ENCODE data around the gene RALGPS2.

The RALGPS2 gene

DNA sequence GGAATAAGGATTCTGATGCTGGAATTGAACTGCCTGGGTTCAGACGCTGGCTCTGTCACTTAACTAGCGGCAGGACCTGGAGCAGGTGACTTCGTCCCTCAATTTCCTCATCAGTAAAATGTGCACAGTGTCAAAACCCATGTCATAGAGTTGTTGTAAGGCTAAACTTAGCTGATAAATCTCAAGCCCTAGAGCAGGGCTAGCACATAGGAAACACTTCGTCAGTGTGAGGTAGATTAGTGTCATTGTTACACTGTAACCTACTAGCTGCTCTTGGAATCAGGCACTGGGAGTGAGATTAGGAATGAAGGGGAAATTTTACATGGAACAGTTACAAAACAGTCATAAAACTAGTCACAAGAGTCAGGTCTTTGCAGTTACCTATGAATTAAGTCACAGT lies 202.0 kb downstream of the RALGPS2 start:
- DNase-seq, result no peak

DNA sequence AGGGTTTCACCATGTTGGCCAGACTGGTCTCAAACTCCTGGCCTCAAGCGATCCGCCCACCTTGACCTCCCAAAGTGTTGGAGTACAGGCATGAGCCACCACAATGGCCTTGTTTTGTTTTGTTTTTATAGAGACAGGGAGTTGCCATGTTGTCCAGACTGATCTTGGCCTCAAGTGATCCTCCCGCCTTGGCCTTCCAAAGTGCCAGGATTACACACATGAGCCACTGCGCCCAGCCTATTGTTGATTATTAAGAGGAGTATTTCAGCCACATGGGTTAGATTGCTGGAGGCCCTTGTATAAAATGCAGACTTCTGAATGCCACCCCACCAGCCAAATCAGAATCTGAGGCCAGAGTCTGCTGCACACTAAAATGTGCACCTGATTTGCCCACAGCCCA lies 203.0 kb downstream of the RALGPS2 start:
- DNase-seq, result no peak

DNA sequence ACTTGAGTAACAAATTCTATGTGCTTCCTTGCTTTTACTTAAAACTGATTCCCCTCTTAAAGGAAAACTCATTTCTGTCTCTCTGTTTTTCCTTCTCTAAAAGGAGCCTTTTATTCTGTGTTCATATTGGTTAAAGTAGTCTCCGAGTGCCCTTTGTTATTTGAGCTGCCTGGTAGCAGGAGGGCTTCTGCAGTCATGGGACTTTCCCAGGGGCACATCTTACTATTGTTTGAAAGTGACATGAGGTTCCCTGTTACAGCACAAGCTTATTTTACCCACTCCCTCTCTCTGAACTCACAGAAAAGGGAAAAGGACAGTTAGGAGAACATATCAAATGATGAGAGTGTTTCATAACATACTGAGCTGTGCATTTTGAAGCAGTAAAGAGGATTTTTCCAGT lies 203.9 kb downstream of the RALGPS2 start:
- DNase-seq, result no peak

DNA sequence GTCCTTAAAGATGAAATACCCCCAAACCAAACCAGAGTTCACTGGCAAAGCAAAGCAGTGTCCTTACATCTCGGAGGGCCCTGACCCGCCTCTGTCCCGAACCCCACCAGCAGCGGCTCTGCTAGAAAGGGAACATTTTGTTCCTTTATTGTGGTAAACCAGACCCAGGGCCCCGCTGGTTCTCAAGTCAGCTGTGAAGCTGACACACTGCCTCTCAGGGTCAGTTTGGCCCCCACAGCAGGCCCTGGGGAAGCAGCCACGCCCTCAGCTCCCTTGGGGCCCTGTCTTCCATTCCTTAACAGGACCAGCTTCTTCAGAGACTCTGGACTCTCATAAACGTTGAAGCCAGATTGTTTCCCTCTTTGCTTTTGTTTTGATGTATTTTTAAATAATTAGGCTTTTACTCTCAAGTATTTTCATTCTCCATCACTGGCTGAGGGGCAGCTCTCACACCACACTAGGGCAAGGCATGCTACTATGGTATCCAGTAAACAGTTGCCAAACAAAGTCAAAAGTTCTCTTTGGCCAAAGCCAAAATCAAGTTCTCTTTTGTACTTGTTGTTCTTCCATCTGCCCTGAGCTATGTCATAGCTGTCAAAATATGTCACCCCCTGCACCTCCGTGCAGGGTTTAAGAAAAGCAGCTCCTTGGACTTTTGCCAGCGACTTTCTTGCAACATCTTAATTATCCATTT lies 207.0 kb downstream of the RALGPS2 start:
- DNase-seq, result no peak

DNA sequence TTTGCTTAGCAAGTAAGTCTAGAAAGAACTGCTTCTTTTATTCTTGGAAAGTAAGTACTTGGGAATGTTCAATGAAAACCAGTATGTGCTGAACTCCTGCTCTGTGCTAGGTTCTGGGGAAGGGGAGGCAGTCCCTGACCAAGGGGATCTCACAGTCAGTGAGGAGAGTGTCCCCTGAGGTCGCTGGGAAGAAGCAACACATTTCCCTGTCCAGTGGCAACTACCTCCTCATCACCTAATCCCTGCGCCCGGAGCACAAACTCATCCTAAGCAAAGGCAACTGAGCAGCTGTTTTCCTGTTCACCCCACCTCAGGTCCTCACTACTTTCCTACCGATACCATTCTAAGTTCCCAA lies 207.5 kb downstream of the RALGPS2 start:
- no peak for DNase-seq

DNA sequence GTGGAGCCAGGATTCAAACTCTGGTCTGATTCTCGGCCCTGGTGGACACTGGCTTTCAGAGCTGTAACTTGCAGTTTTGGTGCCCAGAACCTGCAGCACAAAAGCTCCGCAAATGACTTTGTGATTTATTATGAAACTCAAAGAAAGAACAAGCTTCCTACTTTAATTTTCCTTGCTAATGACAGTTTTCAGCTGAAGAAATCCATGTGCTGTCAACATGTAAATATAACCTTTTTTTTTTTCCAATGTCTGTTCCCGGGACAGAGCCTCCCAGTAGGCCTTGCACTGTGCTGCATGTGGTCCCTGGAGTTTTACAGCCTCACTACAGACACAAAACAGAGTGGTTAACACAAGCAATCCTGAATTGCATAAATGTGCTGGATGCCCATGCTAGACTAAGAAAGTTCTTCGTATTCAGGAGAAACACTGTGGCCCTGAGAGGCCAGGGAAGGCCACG lies 208.1 kb downstream of the RALGPS2 start:
- DNase-seq, result no peak

DNA sequence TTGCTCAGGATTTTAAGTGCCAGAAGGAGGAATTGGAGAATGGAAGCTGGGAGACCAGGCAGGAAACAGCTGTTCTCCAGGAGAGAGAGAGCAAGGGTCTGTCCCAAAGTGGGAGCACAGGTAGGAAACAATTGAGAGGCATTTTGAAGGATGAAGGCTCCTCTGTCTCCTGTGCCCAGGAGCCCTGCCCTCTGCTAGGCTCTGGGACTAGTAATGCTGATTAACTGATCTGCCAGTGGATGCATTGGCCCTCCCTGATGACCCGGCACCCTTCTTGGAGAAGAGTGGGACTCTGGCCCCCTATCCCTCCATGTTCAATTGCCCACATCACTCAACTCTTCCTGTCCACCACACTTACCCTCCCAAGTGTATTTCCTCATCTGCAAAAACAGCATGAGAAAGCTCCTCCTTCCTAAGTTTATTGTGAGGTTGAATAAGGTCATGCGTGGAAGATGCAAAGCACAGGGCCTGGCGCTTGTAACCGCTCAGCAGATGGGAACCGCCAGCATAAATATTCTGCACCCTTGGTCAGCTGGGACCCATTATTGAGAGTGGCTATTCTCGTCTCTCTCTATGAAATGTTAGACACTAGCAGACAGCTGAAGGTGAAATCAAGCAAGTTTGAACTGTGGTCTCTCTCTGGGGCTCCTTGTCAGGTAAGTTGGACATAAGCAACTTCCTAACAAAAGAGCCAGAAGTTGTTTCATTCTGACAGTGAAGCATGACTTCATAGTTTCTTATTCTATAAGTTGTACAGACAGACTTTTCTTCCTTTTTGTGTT lies 208.9 kb downstream of the RALGPS2 start:
- DNase-seq, result peak in 1 of 3 experiments; percentile 28

DNA sequence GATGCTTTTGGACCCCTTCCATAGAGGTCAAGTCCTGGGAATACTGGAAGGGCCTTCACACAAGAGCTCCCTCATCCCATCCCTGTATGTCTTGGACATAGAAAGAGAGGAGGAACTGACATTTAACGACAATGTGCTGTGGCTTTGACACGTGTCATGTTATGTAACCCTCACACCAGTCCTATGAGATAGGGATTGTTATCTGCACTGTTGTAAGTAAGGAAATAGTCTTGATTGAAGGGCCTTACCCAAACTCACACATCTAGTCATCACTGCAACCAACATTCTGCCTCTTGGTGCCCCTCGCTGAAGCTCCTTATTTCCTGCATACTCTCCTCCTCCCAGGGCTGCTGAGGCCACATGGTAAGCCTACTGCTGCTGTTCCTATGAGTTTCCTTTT lies 209.5 kb downstream of the RALGPS2 start:
- no peak for DNase-seq

DNA sequence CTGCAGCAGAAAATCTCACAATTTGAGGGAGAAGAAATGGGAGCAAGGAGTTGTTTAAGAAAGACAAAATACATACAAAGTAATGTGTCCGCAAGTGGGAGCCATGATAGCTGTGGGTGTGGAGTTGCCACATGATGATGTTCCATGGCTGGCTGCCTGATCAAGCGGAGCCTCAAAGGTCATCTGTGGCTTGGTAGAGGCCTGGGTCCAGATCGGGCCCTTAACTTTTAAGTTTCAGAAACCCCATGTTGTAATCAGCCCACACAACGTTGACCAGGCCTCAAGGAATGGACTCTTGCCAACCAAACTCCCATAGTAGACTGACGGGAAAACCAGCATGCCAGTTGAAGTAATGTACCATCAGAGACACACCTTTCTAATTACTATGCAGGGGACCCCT lies 210.6 kb downstream of the RALGPS2 start:
- no peak for DNase-seq

DNA sequence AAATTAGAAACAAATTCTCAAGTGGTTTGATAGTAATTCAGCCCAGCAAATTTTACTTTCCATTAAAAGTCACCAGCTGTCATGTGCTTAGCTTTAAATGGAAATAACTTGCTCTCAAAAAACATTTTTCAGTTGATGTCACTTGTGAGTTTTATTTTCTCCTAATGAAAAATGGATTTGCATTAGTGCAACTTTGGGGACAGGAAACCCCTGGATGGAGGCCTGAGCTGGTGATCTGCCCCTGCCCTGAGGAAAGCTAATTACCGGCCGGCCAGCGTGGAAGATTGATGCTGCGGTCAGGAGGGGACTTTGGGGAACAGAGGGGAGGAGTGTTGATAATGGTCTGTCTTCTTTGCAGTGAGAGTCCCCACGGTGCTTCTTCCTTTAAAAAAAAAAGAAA lies 212.7 kb downstream of the RALGPS2 start:
- DNase-seq, result no peak

DNA sequence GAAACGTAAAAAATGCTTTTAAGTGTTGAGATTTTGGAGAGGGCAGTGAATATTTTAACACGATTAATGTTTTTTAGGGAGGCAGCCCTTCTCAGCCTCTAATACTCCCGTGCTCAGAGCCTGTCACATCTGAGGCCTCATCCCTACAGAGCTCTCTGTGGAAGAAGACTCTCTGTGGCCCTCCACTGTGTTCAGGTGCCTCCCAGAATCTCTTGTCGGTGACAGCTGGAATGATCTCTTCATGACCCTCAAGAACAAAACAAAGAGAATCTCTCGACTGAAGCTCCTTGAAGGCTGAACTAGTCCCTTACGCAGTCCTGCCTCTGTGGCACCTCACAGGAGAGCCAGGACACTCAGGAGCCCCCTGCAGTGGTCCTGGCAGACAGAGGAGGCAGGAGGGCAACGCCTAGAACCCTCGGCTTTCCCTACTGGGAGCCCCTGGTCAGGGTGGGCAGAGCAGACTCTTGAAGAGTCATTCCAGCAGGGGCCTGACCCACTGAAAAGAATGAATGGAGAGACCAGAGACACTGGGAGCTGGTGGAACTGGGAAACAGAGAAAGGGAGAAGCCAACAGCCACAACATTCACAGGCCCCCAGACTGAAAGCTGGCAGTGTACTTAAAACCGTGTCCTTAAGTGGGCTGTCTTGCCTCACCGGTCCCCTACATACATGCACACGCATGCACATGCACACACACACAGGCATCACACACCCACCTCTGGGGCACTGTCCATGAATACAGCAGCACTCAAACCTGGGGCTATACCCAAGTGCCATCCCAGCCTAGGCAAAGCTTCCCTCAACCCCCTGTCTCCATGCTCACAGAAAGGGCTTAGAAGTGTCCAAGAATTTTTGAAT lies 213.3 kb downstream of the RALGPS2 start:
- DNase-seq, result no peak

DNA sequence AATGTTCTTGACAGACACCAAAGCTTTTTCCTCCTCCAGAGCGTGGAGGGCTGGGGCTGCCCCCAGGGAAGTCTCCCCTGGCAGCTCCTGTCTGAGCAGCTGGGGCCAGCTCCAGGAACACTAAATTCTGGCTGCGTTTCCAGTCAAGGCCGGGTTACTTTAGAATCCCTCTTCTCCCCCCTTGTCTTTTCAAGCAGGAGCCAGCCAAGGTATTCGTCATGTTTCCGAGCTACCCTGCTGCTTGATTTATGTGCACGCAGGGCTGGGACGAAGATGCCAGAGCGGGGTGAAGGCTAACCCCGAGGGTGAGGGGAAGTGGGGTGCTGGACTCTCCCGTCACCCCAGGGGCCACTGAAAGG lies 213.9 kb downstream of the RALGPS2 start:
- DNase-seq, result no peak

DNA sequence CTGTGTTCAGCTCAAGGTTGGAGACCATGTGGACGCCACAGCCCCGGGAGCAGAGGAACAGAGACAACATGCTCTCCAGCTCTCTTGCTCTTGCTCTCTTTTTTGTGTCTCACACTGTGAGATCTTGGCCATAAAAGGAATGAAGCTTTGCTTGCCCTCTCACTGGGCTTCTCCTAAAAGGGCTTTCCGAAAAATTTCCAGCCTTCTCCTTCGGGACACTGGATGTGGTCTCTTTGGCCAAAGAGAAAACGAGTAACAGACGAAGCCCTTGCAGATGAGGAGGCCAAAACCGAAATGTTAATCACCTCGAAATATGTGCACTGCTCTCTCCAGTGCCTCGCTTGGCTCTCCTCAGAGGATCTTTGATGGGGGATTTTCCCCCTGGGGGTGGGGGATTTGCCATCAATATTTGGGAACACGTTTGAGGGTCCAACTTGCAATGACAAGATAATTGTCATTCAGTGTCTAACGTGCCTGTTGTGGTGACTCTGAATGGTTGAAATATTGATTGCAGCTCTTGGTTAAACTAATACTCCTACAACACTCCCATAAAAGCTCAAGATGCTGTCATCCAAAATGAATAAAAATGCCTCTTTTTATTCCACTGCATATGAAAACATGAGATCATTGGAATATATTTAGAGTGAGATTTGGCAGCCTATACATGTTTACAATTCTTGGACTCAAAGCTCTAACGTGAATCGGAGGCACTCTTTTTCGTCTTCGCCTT lies 214.5 kb downstream of the RALGPS2 start:
- DNase-seq, result no peak

DNA sequence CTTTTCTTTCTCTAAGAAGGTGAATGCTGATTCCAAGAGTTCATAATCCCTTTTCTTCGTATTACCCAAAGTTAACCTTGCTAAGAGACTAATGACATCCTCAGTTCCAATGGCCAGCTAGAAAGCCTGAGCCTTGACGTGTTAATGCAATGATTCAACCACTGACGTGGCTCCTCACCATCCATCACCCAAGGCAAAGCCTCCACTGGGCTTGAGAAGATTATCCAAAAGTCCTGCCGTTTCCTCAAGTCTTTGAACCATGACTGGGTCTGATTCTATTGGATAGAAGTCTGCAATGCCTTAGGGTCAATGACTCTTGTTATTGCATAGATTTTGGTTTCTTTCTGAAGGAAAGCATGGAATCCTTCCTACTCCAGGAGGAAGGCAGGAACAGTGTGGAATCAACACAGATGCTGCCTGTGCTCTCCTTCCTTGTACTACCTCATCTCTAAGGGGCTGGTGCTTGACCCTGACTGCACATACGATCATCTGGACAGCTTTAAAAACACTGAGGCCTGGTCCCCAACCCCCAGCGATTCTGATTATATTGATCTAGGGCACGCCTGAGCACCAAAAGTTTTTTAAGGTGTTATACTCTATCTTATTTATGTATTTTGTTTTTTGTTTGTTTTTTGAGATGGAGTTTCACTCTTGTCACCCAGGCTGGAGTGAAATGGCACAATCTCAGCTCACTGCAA lies 215.2 kb downstream of the RALGPS2 start:
- no peak for DNase-seq

DNA sequence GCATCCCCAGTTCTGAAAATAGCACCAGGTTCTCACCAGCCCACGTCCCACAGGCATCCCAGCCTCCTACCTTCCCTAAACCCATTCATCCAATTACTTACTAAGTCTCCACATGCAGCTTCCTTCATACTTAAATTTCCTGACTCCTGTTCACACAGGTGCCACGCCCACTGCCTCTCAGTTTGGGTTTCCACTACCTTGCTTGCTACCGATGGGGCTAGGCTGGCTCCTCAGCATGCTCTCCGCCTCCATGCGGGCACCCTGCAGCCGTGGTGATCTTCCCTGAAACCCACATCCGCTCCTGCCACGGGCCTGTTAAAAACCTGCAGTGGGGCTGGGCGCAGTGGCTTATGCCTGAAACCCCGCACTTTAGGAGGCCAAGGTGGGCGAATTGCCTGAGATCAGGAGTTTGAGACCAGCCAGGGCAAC lies 216.2 kb downstream of the RALGPS2 start:
- DNase-seq, result no peak

DNA sequence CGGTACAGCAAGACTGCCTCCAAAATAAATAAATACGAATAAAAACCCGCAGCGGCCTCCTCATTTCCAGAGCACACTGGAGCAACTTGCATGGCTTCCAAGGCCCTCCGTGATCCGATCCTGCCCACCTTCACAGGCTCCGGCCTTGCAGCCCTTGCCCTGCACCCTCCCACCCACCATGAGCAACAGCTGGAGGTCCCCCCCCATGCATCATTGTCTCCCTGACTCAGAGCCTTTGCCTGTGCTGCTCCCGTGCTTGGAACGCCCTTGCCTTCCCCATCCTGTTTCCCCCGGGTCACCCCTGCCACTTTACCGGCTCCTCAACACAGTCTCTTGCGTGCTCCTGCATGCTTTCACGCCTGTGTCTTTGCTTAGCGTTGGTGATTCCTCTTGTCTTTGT lies 216.8 kb downstream of the RALGPS2 start:
- DNase-seq, result no peak

DNA sequence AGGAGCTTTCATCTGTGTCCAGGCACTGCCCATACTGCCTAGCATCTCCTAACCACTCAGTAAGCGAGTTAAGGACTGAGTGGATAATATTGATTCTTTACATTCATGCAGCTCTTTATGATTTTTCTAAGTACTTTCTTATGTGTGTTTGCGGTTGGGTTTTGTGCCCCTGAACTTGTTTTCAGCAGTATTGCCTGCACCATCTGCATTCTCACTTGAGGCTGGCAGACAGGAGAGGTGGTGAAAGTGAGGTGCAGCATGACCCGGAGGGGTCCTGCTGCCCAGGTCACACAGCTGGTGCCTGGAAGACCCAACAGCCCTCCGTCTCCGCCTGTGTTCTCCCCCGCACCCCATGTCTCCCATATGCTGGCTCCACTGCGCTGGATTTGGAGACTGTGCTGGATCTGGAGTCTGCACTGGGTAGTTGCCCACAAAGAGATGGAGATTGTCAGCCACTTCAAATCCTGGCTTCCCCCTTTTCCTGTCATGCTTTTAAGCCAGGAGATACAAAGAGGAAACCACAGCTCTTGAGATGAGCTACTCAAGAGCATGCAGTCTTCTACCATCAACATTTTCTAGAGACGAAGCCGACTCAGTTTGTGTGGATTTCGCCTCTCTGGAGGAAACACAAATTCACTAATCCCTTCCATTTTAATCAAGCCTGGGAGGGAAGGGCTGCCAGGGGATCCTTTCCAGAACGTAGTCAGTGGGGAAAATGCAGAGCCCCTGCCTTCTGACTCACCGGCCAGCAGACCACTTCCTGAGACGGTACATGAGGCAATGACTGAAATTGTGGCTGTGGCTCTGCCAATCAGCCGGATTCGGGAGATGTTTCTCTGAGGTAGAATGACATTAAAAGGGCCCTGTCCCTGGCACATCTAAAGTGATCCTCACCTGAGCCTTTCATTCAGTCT lies 217.5 kb downstream of the RALGPS2 start:
- peak in 1 of 3 experiments; percentile 91 for DNase-seq

DNA sequence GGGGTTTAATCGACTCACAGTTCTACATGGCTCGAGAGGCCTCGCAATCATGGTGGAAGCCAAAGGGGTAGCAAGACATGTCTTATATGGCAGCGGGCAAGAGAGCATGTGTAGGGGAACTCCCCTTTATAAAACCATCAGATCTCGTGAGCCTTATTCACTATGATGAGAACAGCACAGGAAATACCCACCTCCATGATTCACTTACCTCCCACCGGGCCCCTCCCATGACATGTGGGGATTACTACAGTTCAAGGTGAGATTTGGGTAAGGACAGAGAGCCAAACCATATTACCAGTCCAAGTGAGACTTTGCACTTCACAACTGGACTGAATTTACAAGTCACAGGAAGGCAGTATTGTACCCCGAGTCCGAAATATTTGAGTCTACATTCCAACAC lies 219.7 kb downstream of the RALGPS2 start:
- no peak for DNase-seq

DNA sequence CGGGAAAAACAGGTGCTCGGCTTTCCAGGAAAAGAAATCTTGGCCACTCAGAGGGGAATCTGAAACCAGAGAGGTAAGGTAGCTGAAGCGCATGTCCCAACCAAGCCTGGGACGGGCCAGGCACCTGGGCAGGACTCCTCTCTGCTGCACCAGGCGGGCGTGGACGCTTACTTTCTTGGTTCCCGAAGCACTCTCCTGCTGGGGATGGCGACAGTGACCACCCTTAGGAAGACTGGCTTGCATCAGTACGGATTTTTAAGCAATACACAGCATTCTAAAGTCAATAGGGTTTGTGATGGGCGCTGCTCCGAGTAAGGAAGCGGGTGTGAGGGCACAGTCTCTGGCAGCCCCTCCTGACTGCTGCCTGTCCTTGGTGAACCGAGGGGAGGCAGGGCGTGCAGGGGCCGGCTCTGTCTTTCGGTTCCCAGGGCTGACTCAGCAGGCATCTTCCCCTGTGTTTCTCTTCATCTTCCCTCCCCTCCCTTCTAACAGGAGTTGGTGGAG lies 220.8 kb downstream of the RALGPS2 start:
- no peak for DNase-seq

DNA sequence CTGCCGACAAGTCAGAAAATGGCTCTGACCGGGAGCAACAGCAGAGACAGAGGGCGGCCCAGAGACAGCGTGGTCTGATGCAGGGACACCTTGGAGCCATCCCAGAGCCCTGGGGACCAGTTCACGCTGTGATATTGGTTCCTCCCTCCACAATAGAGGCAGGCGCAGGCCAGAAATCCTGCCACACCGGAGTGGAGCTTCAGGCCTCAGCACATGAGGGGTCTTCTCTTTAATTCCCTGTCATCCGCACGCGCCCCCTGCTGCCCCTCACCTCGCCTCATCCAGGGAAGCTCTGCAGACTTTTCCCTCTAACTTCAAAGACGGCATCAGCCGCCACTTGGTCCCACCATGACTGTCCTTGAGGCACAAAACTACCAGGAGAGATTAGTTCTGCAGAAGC lies 221.4 kb downstream of the RALGPS2 start:
- DNase-seq, result no peak
